ENCODE results near the gene SLC2A1. TPM values are rescaled to one million over a fixed set of nuclear protein-coding genes. Genes with fewer than 3 reads are reported as not detected.
A peak's percentile ranks its signal among the peaks of the same experiment; 100 is the strongest.

Gene SLC2A1
- total RNA-seq, 1 experiment from 2014 or later: 327 TPM

DNA sequence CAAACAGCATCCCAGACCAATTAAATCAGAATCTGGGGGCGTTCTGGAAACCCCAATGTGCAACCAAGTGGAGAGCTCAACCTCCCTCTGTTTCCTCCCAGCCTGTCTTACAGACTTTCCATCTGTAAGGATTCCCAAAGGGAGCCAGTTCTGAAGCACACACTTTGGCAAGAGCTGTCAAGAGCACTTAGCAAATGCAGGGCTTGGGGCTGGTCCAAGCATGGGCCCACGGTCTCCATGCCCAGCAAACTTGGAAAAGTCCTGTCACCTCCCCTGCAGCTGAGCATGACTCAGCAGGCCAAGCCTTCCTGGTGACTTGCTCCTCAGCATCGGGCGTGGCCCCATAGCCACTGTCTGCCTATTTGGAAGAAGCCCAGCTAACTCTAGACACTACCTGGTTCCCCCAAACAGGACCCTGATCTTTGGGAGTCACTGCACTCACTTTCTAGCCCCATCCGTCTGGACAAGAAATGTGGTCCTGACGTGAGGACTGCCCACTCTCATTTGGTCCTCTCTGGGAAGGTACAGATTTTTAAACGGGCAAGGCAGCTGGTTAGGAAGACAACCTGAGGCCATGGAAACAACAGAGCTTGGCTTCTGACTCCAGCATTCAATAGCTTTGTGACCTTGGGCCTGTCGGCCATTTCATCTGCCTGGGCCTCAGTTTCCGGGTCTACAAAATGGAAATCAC lies 16.9 kb downstream of the SLC2A1 start:
- Histone ChIP-seq H3K4me2 (peak overlapping the region; percentile 78), H4K20me1 (ENCODE audit: insufficient read depth) (no peaks in the 10 kb centered on the region), H3K9me3 (ENCODE audit: insufficient read depth, low read depth) (no peaks in the 10 kb centered on the region), H2AFZ (no peak overlapping the region), H3K36me3 (ENCODE audit: low read depth) (peaks cover 17% of the 10 kb centered on the region), H3K27me3 (ENCODE audit: insufficient read depth, low read depth) (no peaks in the 10 kb centered on the region), H3F3A (ENCODE audit: insufficient read depth, low read depth) (peaks cover 95% of the 10 kb centered on the region), H3K79me2 (ENCODE audit: low read depth) (peaks cover 74% of the 10 kb centered on the region), H3K4me3 (peak overlapping the region; percentile 28; the same call in 1 of the 2 replicates), H3K4me1 (replicated peaks; ENCODE audit: insufficient read depth) (peaks cover 98% of the 10 kb centered on the region), H3K9me2 (ENCODE audit: insufficient read depth) (no peaks in the 10 kb centered on the region), H3K27ac (peak overlapping the region; percentile 99)
- intact Hi-C loops (cut with micrococcal nuclease; ENCODE audit: unreplicated experiment): loop anchor here (1.0 to 10.0 kb wide), 6 partner anchors 9 to 706 kb away; partner anchors contain the start of genes PTPRF and SLC2A1
- DNase-seq: peak; percentile 92 to 93
- ChIA-PET POLR2A (ENCODE audit: unreplicated experiment) (interaction anchor here (0.5 to 1.6 kb wide), 6 partner anchors 21 to 708 kb away, joined by 3 to 18 read pairs (median 6); partner anchors contain the start of genes C1orf50 and P3H1), CTCF (interaction anchor here (2.0 kb wide), 1 partner anchor 132 kb away, joined by 8 read pairs; no protein-coding TSS in a partner anchor)
- no peak for TF ChIP-seq CTCF (conservative IDR thresholded peaks at IDR 0.05)
- no peak for TF ChIP-seq EZH2 (IDR thresholded peaks at IDR 0.05; ENCODE audit: low read depth)
- BruUV-seq (replicated peaks): TSS peak; percentile 51

- Histone ChIP-seq H3F3A (ENCODE audit: insufficient read depth, low read depth) (peaks cover 93% of the 10 kb centered on the region), H3K9me2 (ENCODE audit: insufficient read depth) (no peaks in the 10 kb centered on the region), H3K27ac (peak overlapping the region; percentile 99), H3K4me2 (peak overlapping the region; percentile 78), H3K9me3 (ENCODE audit: insufficient read depth, low read depth) (no peaks in the 10 kb centered on the region), H2AFZ (no peak overlapping the region), H3K27me3 (ENCODE audit: insufficient read depth, low read depth) (no peaks in the 10 kb centered on the region), H4K20me1 (ENCODE audit: insufficient read depth) (no peaks in the 10 kb centered on the region), H3K4me3 (peak overlapping the region; percentile 28; the same call in 1 of the 2 replicates), H3K4me1 (replicated peaks; ENCODE audit: insufficient read depth) (peaks cover 98% of the 10 kb centered on the region), H3K79me2 (ENCODE audit: low read depth) (peaks cover 70% of the 10 kb centered on the region), H3K36me3 (ENCODE audit: low read depth) (peaks cover 15% of the 10 kb centered on the region)
- intact Hi-C loops (cut with micrococcal nuclease; ENCODE audit: unreplicated experiment): loop anchor here (1.0 to 10.0 kb wide), 6 partner anchors 9 to 706 kb away; partner anchors contain the start of genes PTPRF and SLC2A1
- TF ChIP-seq EZH2 (IDR thresholded peaks at IDR 0.05; ENCODE audit: low read depth): no peak
- no peak for TF ChIP-seq CTCF (conservative IDR thresholded peaks at IDR 0.05)
- BruUV-seq (replicated peaks): no TSS peak
- DNase-seq: peak; percentile 97 to 99
- CTCF ChIA-PET: interaction anchor here (2.0 kb wide), 1 partner anchor 133 kb away, joined by 8 read pairs; no protein-coding TSS in a partner anchor
- POLR2A ChIA-PET (ENCODE audit: unreplicated experiment): interaction anchor here (0.5 to 1.6 kb wide), 4 partner anchors 25 to 1272 kb away, joined by 4 to 8 read pairs (median 6); partner anchors contain the start of genes C1orf50 and P3H1
Observed at GRCh38 chr1:42940851-42941639, 17.6 kb downstream of the SLC2A1 start.

Measured in PC-9 (cell line).